ENCODE results near the gene RFX3. TPM values are rescaled to one million over a fixed set of nuclear protein-coding genes. Genes with fewer than 3 reads are reported as not detected.

The RFX3 gene
- total and polyA plus RNA-seq, 2 donors from 2014 or later, result 1.6 to 17.8 TPM

DNA sequence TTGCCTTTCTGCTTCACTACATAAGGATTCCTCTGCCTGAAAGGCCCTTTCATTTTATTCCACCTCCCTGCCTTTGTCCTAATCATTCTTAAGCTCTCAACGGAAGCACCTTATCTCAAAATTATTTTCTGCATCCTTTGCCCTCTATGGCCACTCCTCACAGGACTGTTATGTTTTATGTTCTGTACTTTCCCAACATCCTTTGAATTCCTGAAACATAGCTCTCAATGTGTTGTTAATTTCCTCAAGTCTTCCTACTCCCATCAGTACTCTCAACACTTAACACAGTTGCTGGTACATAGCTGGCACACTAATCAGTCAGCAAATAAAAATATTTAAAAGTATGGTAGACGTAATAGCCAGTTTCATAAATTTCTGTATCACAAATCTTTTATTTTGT lies 193.0 kb downstream of the RFX3 start:
- no peak for FAIRE-seq
- H3K27me3 ChIP-seq (ENCODE audit: control insufficient read depth, insufficient read depth, low read length), result no peaks in the 10 kb centered on the region
- H3K36me3 ChIP-seq (ENCODE audit: control insufficient read depth in 2 of 3, insufficient read depth in 3 of 3, low read length in 3 of 3), result no peaks in the 10 kb centered on the region
- H3K27ac ChIP-seq (ENCODE audit: low read depth in 2 of 2, low read length in 2 of 2), result no peak overlapping the region
- H3K9me3 ChIP-seq (ENCODE audit: control insufficient read depth in 2 of 3, insufficient read depth in 1 of 3, low read length in 3 of 3), result no peaks in the 10 kb centered on the region
- intact Hi-C loops (cut with DNase I), result no loop called here
- DNase-seq, result peak in 1 of 5 donors; percentile 9
- H3K4me3 ChIP-seq (ENCODE audit: low read length in 3 of 3), result no peak overlapping the region
- no peak overlapping the region for H3K9ac ChIP-seq (ENCODE audit: low read length in 3 of 3)
- TF ChIP-seq CTCF (IDR thresholded peaks at IDR 0.05; ENCODE audit: borderline replicate concordance, extremely low read depth, insufficient read depth), result no peak
- H3K4me1 ChIP-seq (ENCODE audit: control insufficient read depth in 2 of 3, insufficient read depth in 2 of 3, low read depth in 1 of 3, low read length in 3 of 3), result no peaks in the 10 kb centered on the region

- TF ChIP-seq CTCF (IDR thresholded peaks at IDR 0.05; ENCODE audit: borderline replicate concordance, extremely low read depth, insufficient read depth), result no peak
- Histone ChIP-seq H3K36me3 (ENCODE audit: control insufficient read depth in 2 of 3, insufficient read depth in 3 of 3, low read length in 3 of 3) (no peaks in the 10 kb centered on the region), H3K9me3 (ENCODE audit: control insufficient read depth in 2 of 3, insufficient read depth in 1 of 3, low read length in 3 of 3) (no peaks in the 10 kb centered on the region), H3K27ac (ENCODE audit: low read depth in 2 of 2, low read length in 2 of 2) (no peak overlapping the region), H3K4me1 (ENCODE audit: control insufficient read depth in 2 of 3, insufficient read depth in 2 of 3, low read depth in 1 of 3, low read length in 3 of 3) (no peaks in the 10 kb centered on the region), H3K27me3 (ENCODE audit: control insufficient read depth, insufficient read depth, low read length) (no peaks in the 10 kb centered on the region), H3K4me3 (ENCODE audit: low read length in 3 of 3) (no peak overlapping the region), H3K9ac (ENCODE audit: low read length in 3 of 3) (no peak overlapping the region)
- peak in 1 of 5 donors; percentile 11 for DNase-seq
- FAIRE-seq, result no peak
- intact Hi-C loops (cut with DNase I), result no loop called here
Measured at GRCh38 chr9:3331801-3332200, 194.0 kb downstream of the RFX3 start.

DNA sequence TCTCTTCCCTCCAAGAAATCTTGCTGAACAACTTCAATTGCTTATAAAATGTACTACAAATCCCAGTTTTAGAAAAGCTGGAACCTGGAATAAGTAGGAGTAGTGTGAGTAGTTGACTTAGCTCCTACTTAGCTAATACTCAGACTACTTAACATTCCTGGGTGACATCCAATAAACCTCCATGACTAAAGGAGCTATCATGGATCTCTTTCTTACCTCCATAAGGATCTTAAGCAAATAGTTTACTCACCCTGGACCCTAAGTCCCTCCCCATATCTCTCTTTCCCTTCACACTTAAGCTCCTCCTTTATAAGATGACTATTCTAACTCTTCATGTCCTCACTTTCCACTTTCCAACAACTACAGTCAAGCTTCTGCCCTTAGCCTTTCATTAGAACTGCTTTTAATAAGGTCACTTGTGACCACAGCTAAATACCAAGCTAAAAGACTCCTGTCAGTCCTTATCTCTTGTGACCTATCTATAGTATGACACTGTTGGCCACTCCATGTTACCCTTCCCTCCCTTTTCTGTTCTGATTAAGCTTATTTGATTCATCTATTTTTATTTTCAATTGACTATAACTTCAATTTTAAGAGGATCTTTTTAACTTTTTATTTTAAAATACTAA lies 194.9 kb downstream of the RFX3 start:
- DNase-seq, result no peak
- Histone ChIP-seq H3K9ac (ENCODE audit: low read length in 3 of 3) (no peak overlapping the region), H3K36me3 (ENCODE audit: control insufficient read depth in 2 of 3, insufficient read depth in 3 of 3, low read length in 3 of 3) (no peaks in the 10 kb centered on the region), H3K27ac (ENCODE audit: low read depth in 2 of 2, low read length in 2 of 2) (no peak overlapping the region), H3K4me1 (ENCODE audit: control insufficient read depth in 2 of 3, insufficient read depth in 2 of 3, low read depth in 1 of 3, low read length in 3 of 3) (no peaks in the 10 kb centered on the region), H3K4me3 (ENCODE audit: low read length in 3 of 3) (no peak overlapping the region), H3K27me3 (ENCODE audit: control insufficient read depth, insufficient read depth, low read length) (no peaks in the 10 kb centered on the region), H3K9me3 (ENCODE audit: control insufficient read depth in 2 of 3, insufficient read depth in 1 of 3, low read length in 3 of 3) (no peaks in the 10 kb centered on the region)
- no peak for FAIRE-seq
- no peak for TF ChIP-seq CTCF (IDR thresholded peaks at IDR 0.05; ENCODE audit: borderline replicate concordance, extremely low read depth, insufficient read depth)
- intact Hi-C loops (cut with DNase I), result no loop called here

DNA sequence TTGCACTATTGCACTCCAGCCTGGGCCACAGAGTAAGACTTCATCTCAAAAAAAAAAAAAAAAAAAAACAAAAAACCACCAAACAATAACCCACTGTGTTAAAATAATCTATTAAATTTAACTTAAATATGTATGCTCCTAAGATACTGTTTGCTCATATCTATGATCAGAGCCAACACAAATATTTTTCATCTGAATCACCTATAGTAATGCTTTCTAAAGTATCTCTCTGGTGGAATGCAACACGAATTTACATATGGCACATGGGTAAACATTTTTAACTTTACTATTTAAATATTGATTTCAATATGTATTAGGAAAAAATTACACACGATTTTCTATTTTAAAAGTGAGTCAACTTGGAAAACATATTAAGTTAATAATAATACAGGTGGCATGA lies 196.4 kb downstream of the RFX3 start:
- Histone ChIP-seq H3K36me3 (ENCODE audit: control insufficient read depth in 2 of 3, insufficient read depth in 3 of 3, low read length in 3 of 3) (no peaks in the 10 kb centered on the region), H3K27ac (ENCODE audit: low read depth in 2 of 2, low read length in 2 of 2) (no peak overlapping the region), H3K9ac (ENCODE audit: low read length in 3 of 3) (no peak overlapping the region), H3K9me3 (ENCODE audit: control insufficient read depth in 2 of 3, insufficient read depth in 1 of 3, low read length in 3 of 3) (no peaks in the 10 kb centered on the region), H3K4me1 (ENCODE audit: control insufficient read depth in 2 of 3, insufficient read depth in 2 of 3, low read depth in 1 of 3, low read length in 3 of 3) (no peaks in the 10 kb centered on the region), H3K27me3 (ENCODE audit: control insufficient read depth, insufficient read depth, low read length) (no peaks in the 10 kb centered on the region), H3K4me3 (ENCODE audit: low read length in 3 of 3) (no peak overlapping the region)
- DNase-seq, result no peak
- intact Hi-C loops (cut with DNase I), result no loop called here
- no peak for TF ChIP-seq CTCF (IDR thresholded peaks at IDR 0.05; ENCODE audit: borderline replicate concordance, extremely low read depth, insufficient read depth)
- FAIRE-seq, result no peak
